ENCODE measurements around the gene SDCBP2. TPM values are rescaled to one million over a fixed set of nuclear protein-coding genes. Genes with fewer than 3 reads are reported as not detected.

Gene SDCBP2
- total and polyA plus RNA-seq, 2 of the 4 experiments (the other 2 are of a cell fraction): 0.54 to 1.3 TPM

DNA sequence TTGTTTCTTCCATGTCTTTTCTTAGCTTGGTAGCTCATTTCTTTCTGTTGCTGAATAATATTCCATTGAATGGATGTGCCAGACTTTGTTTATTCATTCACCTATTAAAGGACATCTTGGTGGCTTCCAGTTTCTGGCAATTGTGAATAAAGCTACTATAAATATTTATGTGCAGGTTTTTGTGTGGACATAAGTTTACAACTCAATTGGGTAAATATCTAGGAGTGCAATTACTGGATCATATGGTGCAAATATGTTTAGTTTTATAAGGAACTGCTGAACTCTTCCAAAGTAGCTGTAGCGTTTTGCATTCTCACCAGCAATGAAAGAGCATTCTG lies 16.8 kb upstream of the SDCBP2 start:
- peaks cover 0 to 36% of the 10 kb centered on the region in 2 experiments; a peak in 2 of 4 replicates for H3K79me1 ChIP-seq (ENCODE audit: low read depth in 1 of 2, low read length in 2 of 2)
- ChIA-PET CTCF (no interaction called here), POLR2A (ENCODE audit: unreplicated experiment) (no interaction called here)
- H2BK15ac ChIP-seq (ENCODE audit: low read depth, low read length): no peak overlapping the region
- no peak overlapping the region for H4K91ac ChIP-seq (ENCODE audit: insufficient read depth, low read depth, low read length)
- H2AK9ac ChIP-seq (replicated peaks; ENCODE audit: low read depth, low read length, poor library complexity): no peak overlapping the region
- H2BK20ac ChIP-seq (ENCODE audit: low read depth, low read length): no peak overlapping the region
- ATAC-seq (ENCODE audit: low read depth): no peak
- H3K56ac ChIP-seq (ENCODE audit: extremely low read depth, insufficient read depth, low read length): no peak overlapping the region
- H3K4me3 ChIP-seq (ENCODE audit: insufficient read depth, low read depth, low read length): no peak overlapping the region
- no TSS peak for BruUV-seq (replicated peaks)
- no peak overlapping the region for H3K4ac ChIP-seq (ENCODE audit: low read depth, low read length)
- no peak overlapping the region for H4K8ac ChIP-seq (ENCODE audit: low read depth in 2 of 2, low read length in 2 of 2)
- no peak overlapping the region for H3K9ac ChIP-seq (ENCODE audit: low read depth, low read length)
- H2BK5ac ChIP-seq (ENCODE audit: low read depth, low read length, poor library complexity, severe bottlenecking): no peak overlapping the region
- intact Hi-C loops (cut with micrococcal nuclease): no loop called here
- peaks cover 16% of the 10 kb centered on the region for H3K4me1 ChIP-seq (ENCODE audit: control insufficient read depth, insufficient read depth, low read length)
- no peak overlapping the region for H2BK120ac ChIP-seq (ENCODE audit: low read depth, low read length)
- no peaks in the 10 kb centered on the region for H3K27me3 ChIP-seq (ENCODE audit: control insufficient read depth, insufficient read depth, low read length)
- no peak overlapping the region for H2AK5ac ChIP-seq (ENCODE audit: low read depth, low read length)
- 0 out of 2 replicates have a peak, but pooled peaks cover 1% of the 10 kb centered on the region for H3K36me3 ChIP-seq (ENCODE audit: control insufficient read depth, insufficient read depth, low read length)
- H4K5ac ChIP-seq (ENCODE audit: low read depth, low read length): no peak overlapping the region
- H3K18ac ChIP-seq (ENCODE audit: low read depth, low read length): no peak overlapping the region
- dilution Hi-C loops (cut with HindIII; ENCODE audit: low sequenced_read_pairs, unreplicated experiment): no loop called here
- H4K20me1 ChIP-seq (ENCODE audit: insufficient read depth, low read length): peaks cover 6% of the 10 kb centered on the region; the same call in 1 of the 2 replicates
- TF ChIP-seq FOS (IDR thresholded peaks at IDR 0.05; ENCODE audit: low read depth, low read length): no peak
- no peak for TF ChIP-seq MXI1 (IDR thresholded peaks at IDR 0.05; ENCODE audit: borderline replicate concordance, low read depth, low read length)
- TF ChIP-seq RFX5 (IDR thresholded peaks at IDR 0.05; ENCODE audit: low read depth, low read length): no peak
- no peak for TF ChIP-seq MAZ (IDR thresholded peaks at IDR 0.05; ENCODE audit: borderline replicate concordance, low read depth, low read length)
- TF ChIP-seq, protein P1, sequence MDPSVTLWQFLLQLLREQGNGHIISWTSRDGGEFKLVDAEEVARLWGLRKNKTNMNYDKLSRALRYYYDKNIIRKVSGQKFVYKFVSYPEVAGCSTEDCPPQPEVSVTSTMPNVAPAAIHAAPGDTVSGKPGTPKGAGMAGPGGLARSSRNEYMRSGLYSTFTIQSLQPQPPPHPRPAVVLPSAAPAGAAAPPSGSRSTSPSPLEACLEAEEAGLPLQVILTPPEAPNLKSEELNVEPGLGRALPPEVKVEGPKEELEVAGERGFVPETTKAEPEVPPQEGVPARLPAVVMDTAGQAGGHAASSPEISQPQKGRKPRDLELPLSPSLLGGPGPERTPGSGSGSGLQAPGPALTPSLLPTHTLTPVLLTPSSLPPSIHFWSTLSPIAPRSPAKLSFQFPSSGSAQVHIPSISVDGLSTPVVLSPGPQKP (IDR thresholded peaks at IDR 0.05; ENCODE audit: borderline replicate concordance, low read depth, low read length): no peak
- no peak for TF ChIP-seq CEBPB (IDR thresholded peaks at IDR 0.05; ENCODE audit: low read depth, low read length)
- TF ChIP-seq RCOR1 (IDR thresholded peaks at IDR 0.05; ENCODE audit: insufficient replicate concordance, low read length): no peak
- TF ChIP-seq NFE2L2 (IDR thresholded peaks at IDR 0.05; ENCODE audit: low read depth, low read length): no peak
- TF ChIP-seq, protein P2, sequence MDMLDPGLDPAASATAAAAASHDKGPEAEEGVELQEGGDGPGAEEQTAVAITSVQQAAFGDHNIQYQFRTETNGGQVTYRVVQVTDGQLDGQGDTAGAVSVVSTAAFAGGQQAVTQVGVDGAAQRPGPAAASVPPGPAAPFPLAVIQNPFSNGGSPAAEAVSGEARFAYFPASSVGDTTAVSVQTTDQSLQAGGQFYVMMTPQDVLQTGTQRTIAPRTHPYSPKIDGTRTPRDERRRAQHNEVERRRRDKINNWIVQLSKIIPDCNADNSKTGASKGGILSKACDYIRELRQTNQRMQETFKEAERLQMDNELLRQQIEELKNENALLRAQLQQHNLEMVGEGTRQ (IDR thresholded peaks at IDR 0.05; ENCODE audit: low read depth, low read length): no peak
- TF ChIP-seq RAD21 (IDR thresholded peaks at IDR 0.05; ENCODE audit: low read length): no peak
- TF ChIP-seq BHLHE40 (IDR thresholded peaks at IDR 0.05; ENCODE audit: low read depth, low read length): no peak
- TF ChIP-seq, protein P3, sequence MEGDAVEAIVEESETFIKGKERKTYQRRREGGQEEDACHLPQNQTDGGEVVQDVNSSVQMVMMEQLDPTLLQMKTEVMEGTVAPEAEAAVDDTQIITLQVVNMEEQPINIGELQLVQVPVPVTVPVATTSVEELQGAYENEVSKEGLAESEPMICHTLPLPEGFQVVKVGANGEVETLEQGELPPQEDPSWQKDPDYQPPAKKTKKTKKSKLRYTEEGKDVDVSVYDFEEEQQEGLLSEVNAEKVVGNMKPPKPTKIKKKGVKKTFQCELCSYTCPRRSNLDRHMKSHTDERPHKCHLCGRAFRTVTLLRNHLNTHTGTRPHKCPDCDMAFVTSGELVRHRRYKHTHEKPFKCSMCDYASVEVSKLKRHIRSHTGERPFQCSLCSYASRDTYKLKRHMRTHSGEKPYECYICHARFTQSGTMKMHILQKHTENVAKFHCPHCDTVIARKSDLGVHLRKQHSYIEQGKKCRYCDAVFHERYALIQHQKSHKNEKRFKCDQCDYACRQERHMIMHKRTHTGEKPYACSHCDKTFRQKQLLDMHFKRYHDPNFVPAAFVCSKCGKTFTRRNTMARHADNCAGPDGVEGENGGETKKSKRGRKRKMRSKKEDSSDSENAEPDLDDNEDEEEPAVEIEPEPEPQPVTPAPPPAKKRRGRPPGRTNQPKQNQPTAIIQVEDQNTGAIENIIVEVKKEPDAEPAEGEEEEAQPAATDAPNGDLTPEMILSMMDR (conservative IDR thresholded peaks at IDR 0.05; ENCODE audit: low read depth, low read length): no peak
- no peak for TF ChIP-seq MAFK (IDR thresholded peaks at IDR 0.05; ENCODE audit: low read depth, low read length)
- TF ChIP-seq POLR2A (IDR thresholded peaks at IDR 0.05; ENCODE audit: low read depth, low read length): no peak
- no peak for TF ChIP-seq CHD1 (IDR thresholded peaks at IDR 0.05; ENCODE audit: low read depth, low read length)
- TF ChIP-seq SMC3 (IDR thresholded peaks at IDR 0.05; ENCODE audit: low read depth, low read length): no peak
- H3K23ac ChIP-seq (ENCODE audit: low read depth, low read length): no peak overlapping the region
- H2AFZ ChIP-seq (replicated peaks; ENCODE audit: low read length, poor library complexity): no peak overlapping the region
- no peak overlapping the region for H3K14ac ChIP-seq (replicated peaks; ENCODE audit: low read depth, low read length)
- WGBS, 2 experiments (ENCODE audit: extremely low coverage in 2 of 2, insufficient read length in 1 of 2): no CpG with 5 or more reads among the region's 1 CpG
- H3K9me1 ChIP-seq (ENCODE audit: insufficient read depth, low read length): peaks cover 21% of the 10 kb centered on the region
- H3K27ac ChIP-seq (ENCODE audit: insufficient read depth, low read length): no peak overlapping the region
- no peaks in the 10 kb centered on the region for H3K9me3 ChIP-seq (ENCODE audit: control insufficient read depth, insufficient read depth, low read length)
- no peak for DNase-seq
- in situ Hi-C loops (cut with MboI; ENCODE audit: low sequenced_read_pairs): loop anchor here (25.0 kb wide), 1 partner anchor 492 kb away; no protein-coding TSS in a partner anchor
- no peak overlapping the region for H3K4me2 ChIP-seq (ENCODE audit: low read depth, low read length)

Data from IMR-90 (cell line).